Liver (tissue), 3 donors: ENCODE measurements around the gene FN3K.

Experiments
- JUND ChIP-seq, 2 donors: IDR thresholded peaks; 2 replicates each; pipeline ENCODE4 v1.6.1; 2016; ENCODE audit warnings: antibody characterized with exemption in 2 of 2
- SP1 ChIP-seq: IDR thresholded peaks from 2 replicates; pipeline ENCODE4 v1.6.1; 2018; ENCODE audit warnings: antibody characterized with exemption, mild to moderate bottlenecking
- YY1 ChIP-seq: IDR thresholded peaks from 2 replicates; pipeline ENCODE4 v1.6.1; 2016; ENCODE audit warnings: antibody characterized with exemption, mild to moderate bottlenecking
- TF ChIP-seq, protein P1 (sequence below): fragments of 150-350 bp; IDR thresholded peaks from 2 replicates; pipeline ENCODE4 v1.5.1; 2017; ENCODE audit warnings: improper control_type of control experiment, low read depth, low read length; ENCODE audit not compliant: missing input control
- donor health status: healthy.
- donor health status: healthy.

DNA sequence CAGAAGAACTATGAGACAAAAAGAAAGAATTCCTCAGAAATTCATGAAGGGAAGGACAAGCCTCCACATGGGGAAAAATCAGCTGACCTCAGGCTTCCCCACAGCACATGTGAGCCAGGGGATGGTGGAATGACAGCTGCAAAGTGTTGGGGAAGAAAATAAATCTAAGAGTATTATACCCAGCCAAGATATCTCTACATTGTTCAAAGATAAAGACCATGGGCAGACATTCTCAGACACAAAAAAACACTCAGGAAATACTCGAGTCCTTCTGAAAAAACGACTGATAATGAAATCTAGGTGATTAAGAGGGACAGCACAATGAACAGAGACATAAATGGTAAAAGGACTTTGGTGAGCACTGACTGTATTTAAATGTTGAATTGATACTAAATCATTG is 40.8 kb upstream of the FN3K start:
- TF ChIP-seq, protein P1, sequence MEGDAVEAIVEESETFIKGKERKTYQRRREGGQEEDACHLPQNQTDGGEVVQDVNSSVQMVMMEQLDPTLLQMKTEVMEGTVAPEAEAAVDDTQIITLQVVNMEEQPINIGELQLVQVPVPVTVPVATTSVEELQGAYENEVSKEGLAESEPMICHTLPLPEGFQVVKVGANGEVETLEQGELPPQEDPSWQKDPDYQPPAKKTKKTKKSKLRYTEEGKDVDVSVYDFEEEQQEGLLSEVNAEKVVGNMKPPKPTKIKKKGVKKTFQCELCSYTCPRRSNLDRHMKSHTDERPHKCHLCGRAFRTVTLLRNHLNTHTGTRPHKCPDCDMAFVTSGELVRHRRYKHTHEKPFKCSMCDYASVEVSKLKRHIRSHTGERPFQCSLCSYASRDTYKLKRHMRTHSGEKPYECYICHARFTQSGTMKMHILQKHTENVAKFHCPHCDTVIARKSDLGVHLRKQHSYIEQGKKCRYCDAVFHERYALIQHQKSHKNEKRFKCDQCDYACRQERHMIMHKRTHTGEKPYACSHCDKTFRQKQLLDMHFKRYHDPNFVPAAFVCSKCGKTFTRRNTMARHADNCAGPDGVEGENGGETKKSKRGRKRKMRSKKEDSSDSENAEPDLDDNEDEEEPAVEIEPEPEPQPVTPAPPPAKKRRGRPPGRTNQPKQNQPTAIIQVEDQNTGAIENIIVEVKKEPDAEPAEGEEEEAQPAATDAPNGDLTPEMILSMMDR, result no peak
- no peak for TF ChIP-seq JUND (IDR thresholded peaks at IDR 0.05)
- TF ChIP-seq YY1, result no peak
- no peak for TF ChIP-seq SP1
